K562 (cell line): Measurements from ENCODE around the gene CTNNB1. TPM values are rescaled to one million over a fixed set of nuclear protein-coding genes. Genes with fewer than 3 reads are reported as not detected.

Experiments
- ATAC-seq: fragments of 200-7000 bp; cut with Tn5 transposase; 3 replicates; pipeline ENCODE4 v1.9.1; 2020; ENCODE audit warnings: moderate library complexity
- BruUV-seq: library from RNA; stranded (reverse); fragments of 400-500 nt; replicated peaks from 2 replicates; lab custom pipeline; 2021; lab: Mats Ljungman, UMichigan
- CTCF ChIA-PET: fragments of 300-600 bp; formaldehyde crosslinking; extraction: SDS; loops from one replicate; lab custom pipeline; 2021; ENCODE audit warnings: low intra/inter-chr PET ratio; lab: Yijun Ruan, JAX
- POLR2A ChIA-PET: fragments of 300-600, 350-650 bp; sonication (Branson Sonifier 250); formaldehyde crosslinking; extraction: SDS; loops from one replicate; lab custom pipeline; 2021; ENCODE audit warnings: antibody characterized with exemption, inconsistent platforms; lab: Yijun Ruan, JAX
- DNase-seq, 4 experiments: peaks; one replicate each; pipeline versions ENCODE4 v3.0.0 to v3.0.0-alpha.2; 2011 to 2018; ENCODE audit warnings: low spot score in 3 of 4, mixed read lengths in 3 of 4; ENCODE audit errors: extremely low read depth in 1 of 4
- FAIRE-seq: peaks from 2 replicates; lab custom pipeline; 2011; peaks lifted over from hg19 to GRCh38; lab: Jason Lieb, UNC
- H2AFZ ChIP-seq: 2 replicates; pipeline ENCODE4 v1.6.0; 2011; ENCODE audit warnings: low read depth, low read length, control low read depth, inconsistent platforms
- H3K27ac ChIP-seq: fragments of 200-600 bp; 3 replicates; pipeline ENCODE4 v1.8.0; 2011; ENCODE audit warnings: low read depth, mild to moderate bottlenecking, control low read depth, inconsistent platforms, low read length, moderate library complexity, mixed read lengths; ENCODE audit errors: extremely low read depth
- H3K27me3 ChIP-seq, 2 experiments: fragments of 300-600 bp in 1 of 2; 2 replicates in 1 of 2; 3 replicates in 1 of 2; pipeline versions ENCODE4 v1.6.0 to v1.8.0; 2011; ENCODE audit warnings: inconsistent platforms in 2 of 2, low read length in 2 of 2, mild to moderate bottlenecking in 1 of 2, mixed read lengths in 1 of 2, moderate library complexity in 1 of 2; ENCODE audit not compliant: control insufficient read depth in 2 of 2, insufficient read depth in 2 of 2
- H3K36me3 ChIP-seq: fragments of 300-600 bp; 3 replicates; pipeline ENCODE4 v1.8.0; 2011; ENCODE audit warnings: mild to moderate bottlenecking, low read length, inconsistent platforms; ENCODE audit not compliant: control insufficient read depth, insufficient read depth
- H3K4me1 ChIP-seq, 2 experiments: fragments of 200-600 bp in 1 of 2; replicated peaks in 1 of 2; 2 replicates in 1 of 2; 3 replicates in 1 of 2; pipeline versions ENCODE4 v1.5.1 to v1.8.0; 2011; ENCODE audit warnings: inconsistent platforms in 2 of 2, low read length in 2 of 2, mild to moderate bottlenecking in 1 of 2, mixed read lengths in 1 of 2, moderate library complexity in 1 of 2; ENCODE audit not compliant: control insufficient read depth in 2 of 2, insufficient read depth in 2 of 2
- H3K4me2 ChIP-seq: 2 replicates; pipeline ENCODE4 v1.6.1; 2011; ENCODE audit warnings: low read length, control low read depth, inconsistent platforms, mixed read lengths; ENCODE audit not compliant: insufficient read depth
- H3K4me3 ChIP-seq: fragments of 200-600 bp; sonication (generic), shearing (Covaris generic); 2 replicates; pipeline ENCODE4 v1.5.1; 2016; ENCODE audit warnings: control low read depth, inconsistent platforms
- H3K79me2 ChIP-seq: fragments of 200-600 bp; 3 replicates; pipeline ENCODE4 v1.8.0; 2011; ENCODE audit warnings: low read length, inconsistent platforms; ENCODE audit not compliant: control insufficient read depth, insufficient read depth
- H3K9ac ChIP-seq, 2 experiments: 2 replicates each; pipeline versions ENCODE4 v1.6.0 to v1.6.1; 2011; ENCODE audit warnings: low read depth in 2 of 2, low read length in 2 of 2, control low read depth in 1 of 2, inconsistent platforms in 1 of 2, mild to moderate bottlenecking in 1 of 2, mixed read lengths in 1 of 2; ENCODE audit not compliant: insufficient read depth in 1 of 2
- H3K9me1 ChIP-seq: one replicate; pipeline ENCODE4 v1.6.0; 2011; ENCODE audit warnings: inconsistent platforms, mild to moderate bottlenecking, low read length, moderate library complexity; ENCODE audit not compliant: control insufficient read depth, insufficient read depth
- H3K9me3 ChIP-seq: replicated peaks from 2 replicates; pipeline ENCODE4 v1.5.1; 2011; ENCODE audit warnings: low read depth, low read length, inconsistent platforms; ENCODE audit not compliant: control insufficient read depth, insufficient read depth
- H4K20me1 ChIP-seq: replicated peaks from 2 replicates; pipeline ENCODE4 v1.6.1; 2011; ENCODE audit warnings: low read length, inconsistent platforms, mixed read lengths; ENCODE audit not compliant: control insufficient read depth, insufficient read depth
- RNF2 ChIP-seq: sonication (generic); IDR thresholded peaks from 2 replicates; pipeline ENCODE4 v1.6.1; 2016
- THRA ChIP-seq: fragments of 450-650 bp; IDR thresholded peaks from 2 replicates; pipeline ENCODE4 v1.6.1; 2017; ENCODE audit warnings: mild to moderate bottlenecking, moderate library complexity
- ZFP36 ChIP-seq: fragments of 150-350 bp; IDR thresholded peaks from 2 replicates; pipeline ENCODE4 v1.6.1; 2018; ENCODE audit warnings: low read length, low read depth; ENCODE audit not compliant: partially characterized antibody
- WGBS: fragments of 100-300 bp; shearing (Covaris generic); methylation state at CpG from one replicate; pipeline ENCODE4 v1.1.6; 2016; ENCODE audit warnings: low coverage, mixed read lengths; ENCODE audit not compliant: insufficient coverage; ENCODE audit errors: missing lambda C conversion rate; 5-methylcytosine and 5-hydroxymethylcytosine counted together
- in situ Hi-C: fragments of 300-500 bp; cut with MboI; formaldehyde crosslinking; loops from 4 replicates; pipeline ENCODE4 v1.15.0; 2018; ENCODE audit warnings: inconsistent platforms, mixed read lengths
- intact Hi-C: fragments of 100-400 bp; cut with micrococcal nuclease; formaldehyde crosslinking; loops from 2 replicates; pipeline ENCODE4 v1.14.2; 2022
- polyA plus RNA-seq, 8 experiments: library from polyadenylated mRNA; depleted of rRNA in 4 of 8; stranded (reverse) in 5 of 8; unstranded in 3 of 8; fragments of >200 nt; fragmentation: Nextera tagmentation in 2 of 8; fragmentation: Illumina TruSeq in 1 of 8; extraction: Ambion mirVana in 2 of 8; extraction: Trizol in 1 of 8; gene quantifications; 2 replicates each; pipeline versions ENCODE4 v1.2.1 to v1.2.3, GENCODE V29; 2011 to 2014; ENCODE audit warnings: inconsistent platforms in 1 of 8, missing spikeins in 1 of 8
- total RNA-seq, 7 experiments: library from RNA; depleted of rRNA in 6 of 7; stranded (reverse); fragments of >200 nt in 6 of 7; fragmentation: Illumina TruSeq in 2 of 7; extraction: Trizol in 2 of 7; gene quantifications; 2 replicates each; pipeline versions ENCODE4 v1.2.1 to v1.2.3, GENCODE V29; 2011 to 2021; ENCODE audit warnings: low replicate concordance in 1 of 7

Gene CTNNB1
- total and polyA plus RNA-seq, 9 of the 15 experiments (the other 6 are each of a cell fraction or from before 2014, with no cell fraction given): 44.3 to 193 (median 154) TPM

GRCh38 chr3:41195946-41196345, 3.4 kb upstream of the CTNNB1 start:
- H3K79me2 ChIP-seq: peaks cover 16% of the 10 kb centered on the region
- H3K27me3 ChIP-seq: peaks cover 5 to 32% of the 10 kb centered on the region in 2 experiments; a peak in 4 of 5 replicates
- BruUV-seq: no TSS peak
- DNase-seq (no peak), ATAC-seq (no peak)
- ChIA-PET CTCF (no interaction called here), POLR2A (interaction anchor here (1.1 to 1.2 kb wide), 2 partner anchors 9 to 11 kb away, joined by 3 to 4 read pairs; no protein-coding TSS in a partner anchor)
- H4K20me1 ChIP-seq: peaks cover 10% of the 10 kb centered on the region
- peaks cover 3 to 9% of the 10 kb centered on the region in 2 experiments; a peak in 4 of 5 replicates for H3K4me1 ChIP-seq
- H3K27ac ChIP-seq: no peak overlapping the region
- peak overlapping the region; percentile 54; the same call in 1 of the 2 replicates for H2AFZ ChIP-seq
- in situ Hi-C loops (no loop called here), intact Hi-C loops (loop anchor here (5.0 kb wide), 1 partner anchor 79 kb away; no protein-coding TSS in a partner anchor)
- H3K9ac ChIP-seq: no peak overlapping the region
- H3K9me3 ChIP-seq: no peaks in the 10 kb centered on the region
- 20% methylated on average over 7 of the region's 7 CpGs for WGBS
- no peak overlapping the region for H3K4me3 ChIP-seq
- peak overlapping the region; percentile 5; the same call in 1 of the 2 replicates for H3K4me2 ChIP-seq
- TF ChIP-seq THRA (no peak), RNF2 (peak; percentile 44), ZFP36 (peak; percentile 2)
- TF ChIP-seq, all 486 proteins: peak for 2
- H3K9me1 ChIP-seq: no peaks in the 10 kb centered on the region
- no peaks in the 10 kb centered on the region for H3K36me3 ChIP-seq
- no peak for FAIRE-seq
